HepG2 (cell line): ENCODE data around the gene KPNB1. TPM values are rescaled to one million over a fixed set of nuclear protein-coding genes. Genes with fewer than 3 reads are reported as not detected.

Experiments used
- ATAC-seq: fragments of 200-7000 bp; cut with Tn5 transposase; 3 replicates; pipeline ENCODE4 v1.9.1; 2020; ENCODE audit warnings: mild to moderate bottlenecking, moderate library complexity
- BruUV-seq: library from RNA; stranded (reverse); fragments of 400-500 nt; replicated peaks from 2 replicates; lab custom pipeline; 2021; lab: Mats Ljungman, UMichigan
- CTCF ChIA-PET: fragments of 300-600 bp; formaldehyde crosslinking; extraction: SDS; loops from one replicate; lab custom pipeline; 2021; ENCODE audit warnings: low total read pairs, inconsistent platforms, low intra/inter-chr PET ratio; lab: Yijun Ruan, JAX
- POLR2A ChIA-PET: fragments of 350-600 bp; sonication (Branson Sonifier 250); formaldehyde crosslinking; loops from one replicate; lab custom pipeline; 2020; ENCODE audit warnings: antibody characterized with exemption, inconsistent platforms; lab: Yijun Ruan, JAX
- DNase-seq: peaks from one replicate; pipeline ENCODE4 v3.0.0-alpha.2; 2015; ENCODE audit warnings: low spot score
- FAIRE-seq: peaks from 3 replicates; lab custom pipeline; 2011; peaks lifted over from hg19 to GRCh38; lab: Jason Lieb, UNC
- H2AFZ ChIP-seq: one replicate; pipeline ENCODE4 v1.6.1; 2011; ENCODE audit warnings: low read length, inconsistent platforms
- H3K27ac ChIP-seq: fragments of 300-600 bp; 3 replicates; pipeline ENCODE4 v1.8.0; 2011; ENCODE audit warnings: mixed run types, mild to moderate bottlenecking, mixed read lengths, low read length, inconsistent platforms; ENCODE audit not compliant: insufficient read depth; ENCODE audit errors: extremely low read length
- H3K27me3 ChIP-seq, 2 experiments: fragments of 200-600 bp in 1 of 2; 2 replicates in 1 of 2; 3 replicates in 1 of 2; pipeline versions ENCODE4 v1.6.0 to v1.8.0; 2011; ENCODE audit warnings: low read length in 2 of 2, mild to moderate bottlenecking in 2 of 2, moderate library complexity in 2 of 2, inconsistent platforms in 1 of 2; ENCODE audit not compliant: insufficient read depth in 2 of 2, control insufficient read depth in 1 of 2
- H3K36me3 ChIP-seq, 2 experiments: fragments of 200-600 bp in 1 of 2; replicated peaks in 1 of 2; 2 replicates in 1 of 2; 3 replicates in 1 of 2; pipeline versions ENCODE4 v1.5.1 to v1.8.0; 2011; ENCODE audit warnings: low read length in 2 of 2, inconsistent platforms in 1 of 2; ENCODE audit not compliant: insufficient read depth in 2 of 2, control insufficient read depth in 1 of 2
- H3K4me1 ChIP-seq: 2 replicates; pipeline ENCODE4 v1.5.1; 2012; ENCODE audit warnings: low read length, inconsistent platforms; ENCODE audit not compliant: insufficient read depth
- H3K4me2 ChIP-seq: 2 replicates; pipeline ENCODE4 v1.6.0; 2011; ENCODE audit warnings: low read depth, low read length, inconsistent platforms
- H3K4me3 ChIP-seq, 3 experiments: fragments of 200-600 bp in 1 of 3; sonication (generic), shearing (Covaris generic) in 1 of 3; replicated peaks in 1 of 3; 2 replicates each; pipeline ENCODE4 v1.5.1; 2011 to 2016; ENCODE audit warnings: low read length in 3 of 3, inconsistent platforms in 2 of 3, low read depth in 2 of 3, mild to moderate bottlenecking in 2 of 3, control low read depth in 1 of 3, mixed read lengths in 1 of 3; ENCODE audit not compliant: insufficient read depth in 1 of 3
- H3K79me2 ChIP-seq: one replicate; pipeline ENCODE4 v1.6.1; 2011; ENCODE audit warnings: low read length, inconsistent platforms; ENCODE audit not compliant: insufficient read depth
- H3K9ac ChIP-seq: 2 replicates; pipeline ENCODE4 v1.6.0; 2011; ENCODE audit warnings: mild to moderate bottlenecking, low read depth, low read length, inconsistent platforms; ENCODE audit not compliant: insufficient read depth
- H3K9me3 ChIP-seq: 2 replicates; pipeline ENCODE4 v1.5.1; 2012; ENCODE audit warnings: mild to moderate bottlenecking, low read length
- H4K20me1 ChIP-seq: 2 replicates; pipeline ENCODE4 v1.6.0; 2011; ENCODE audit warnings: inconsistent platforms, mild to moderate bottlenecking, low read length, moderate library complexity; ENCODE audit not compliant: insufficient read depth
- ARID4A ChIP-seq: sonication (generic); formaldehyde crosslinking; IDR thresholded peaks from 2 replicates; pipeline ENCODE4 v1.5.0; 2020; ENCODE audit warnings: mild to moderate bottlenecking, missing genetic modification reagents, borderline replicate concordance
- CSRNP1 ChIP-seq: sonication (generic); formaldehyde crosslinking; IDR thresholded peaks from 2 replicates; pipeline ENCODE4 v1.8.1; 2023; ENCODE audit warnings: mild to moderate bottlenecking, missing genetic modification reagents
- EZH2 ChIP-seq: conservative IDR thresholded peaks from 2 replicates; pipeline ENCODE4 v1.6.1; 2012; ENCODE audit warnings: mild to moderate bottlenecking, low read depth, low read length, moderate library complexity
- HNRNPL ChIP-seq: fragments of 200-400 bp; formaldehyde crosslinking; IDR thresholded peaks from 2 replicates; pipeline ENCODE4 v1.6.1; 2017; ENCODE audit warnings: mild to moderate bottlenecking, low read depth, low read length
- MNT ChIP-seq: fragments of 450-650 bp; IDR thresholded peaks from 2 replicates; pipeline ENCODE4 v1.6.1; 2016
- SIX1 ChIP-seq: sonication (generic); formaldehyde crosslinking; IDR thresholded peaks from 2 replicates; pipeline ENCODE4 v1.4.0; 2020; ENCODE audit warnings: missing genetic modification reagents, borderline replicate concordance
- ZBTB33 ChIP-seq: sonication (generic); formaldehyde crosslinking; IDR thresholded peaks from 2 replicates; pipeline ENCODE4 v1.4.0; 2020; ENCODE audit warnings: missing genetic modification reagents
- ZFYVE20 ChIP-seq: sonication (generic); formaldehyde crosslinking; IDR thresholded peaks from 2 replicates; pipeline ENCODE4 v1.8.0; 2023; ENCODE audit warnings: low read depth, mild to moderate bottlenecking, moderate library complexity, missing genetic modification reagents, borderline replicate concordance
- ZNF281 ChIP-seq: sonication (generic); formaldehyde crosslinking; IDR thresholded peaks from 2 replicates; pipeline ENCODE4 v1.4.0; 2020; ENCODE audit warnings: missing genetic modification reagents, borderline replicate concordance
- WGBS: methylation state at CpG from one replicate; pipeline ENCODE4 v1.1.6; 2017; ENCODE audit warnings: low lambda C conversion rate; 5-methylcytosine and 5-hydroxymethylcytosine counted together
- in situ Hi-C: cut with HindIII; loops from 2 replicates; pipeline ENCODE4 v1.10.0; 2017; ENCODE audit warnings: low pct_unique_long_range_greater_than_20kb; ENCODE audit not compliant: extremely low pct_ligation_motif_present
- intact Hi-C: fragments of 100-400 bp; cut with micrococcal nuclease; formaldehyde crosslinking; loops from one replicate; pipeline ENCODE4 v1.10.0; 2022; ENCODE audit not compliant: unreplicated experiment
- polyA plus RNA-seq, 8 experiments: library from polyadenylated mRNA; depleted of rRNA in 3 of 8; stranded (reverse) in 7 of 8; unstranded in 1 of 8; fragments of >200 nt; fragmentation: Illumina TruSeq in 4 of 8; extraction: Trizol in 4 of 8; gene quantifications; 2 replicates each; pipeline versions ENCODE4 v1.2.1 to v1.2.3, GENCODE V29; 2011 to 2016; ENCODE audit warnings: low read depth in 4 of 8, missing spikeins in 1 of 8, mixed read lengths in 1 of 8; ENCODE audit not compliant: insufficient read depth in 1 of 8
- total RNA-seq, 5 experiments: library from RNA; depleted of rRNA; stranded (reverse); fragments of >200 nt; fragmentation: Illumina TruSeq; extraction: Trizol; gene quantifications; 2 replicates each; pipeline ENCODE4 v1.2.3, GENCODE V29; 2016; ENCODE audit warnings: low read depth in 1 of 5

The KPNB1 gene
- total and polyA plus RNA-seq, 2 of the 13 experiments (the other 11 are each of a cell fraction or from before 2014, with no cell fraction given), result 164 to 424 TPM

GRCh38 chr17:47720754-47721533 is 71.2 kb downstream of the KPNB1 start:
- Histone ChIP-seq H3K27me3 (peaks cover 24 to 96% of the 10 kb centered on the region in 2 experiments), H2AFZ (no peak overlapping the region), H4K20me1 (no peaks in the 10 kb centered on the region; the same call in 1 of the 2 replicates), H3K9me3 (no peaks in the 10 kb centered on the region), H3K4me2 (no peak overlapping the region), H3K9ac (no peak overlapping the region), H3K27ac (no peak overlapping the region), H3K36me3 (no peaks in the 10 kb centered on the region), H3K79me2 (no peaks in the 10 kb centered on the region), H3K4me3 (no peak overlapping the region), H3K4me1 (0 out of 2 replicates have a peak, but pooled peaks cover 9% of the 10 kb centered on the region)
- in situ Hi-C loops (no loop called here), intact Hi-C loops (no loop called here)
- ChIA-PET CTCF (no interaction called here), POLR2A (no interaction called here)
- 16% methylated on average over 33 of the region's 36 CpGs for WGBS
- BruUV-seq, result no TSS peak
- ATAC-seq (no peak), FAIRE-seq (no peak), DNase-seq (no peak)
- TF ChIP-seq ZFYVE20, result no peak
- TF ChIP-seq CSRNP1, result 0 out of 2 replicates have a peak, but pooled peaks have one; percentile 16
- TF ChIP-seq EZH2, result peak; percentile 73
- peak; percentile 62 for TF ChIP-seq MNT
- peak; percentile 68; the same call in 1 of the 2 replicates for TF ChIP-seq HNRNPL
- peak; percentile 48; the same call in 1 of the 2 replicates for TF ChIP-seq ZBTB33
- TF ChIP-seq ZNF281 (CRISPR knock-in tag), result peak; percentile 68; the same call in 1 of the 2 replicates
- TF ChIP-seq SIX1, result no peak
- TF ChIP-seq ARID4A (CRISPR knock-in tag), result 0 out of 2 replicates have a peak, but pooled peaks have one; percentile 29
